ENCODE results near the gene PAPPA. TPM values are rescaled to one million over a fixed set of nuclear protein-coding genes. Genes with fewer than 3 reads are reported as not detected.

PAPPA gene
- total and polyA plus RNA-seq, 8 donors, result 0.45 to 11.7 (median 1.9) TPM

DNA sequence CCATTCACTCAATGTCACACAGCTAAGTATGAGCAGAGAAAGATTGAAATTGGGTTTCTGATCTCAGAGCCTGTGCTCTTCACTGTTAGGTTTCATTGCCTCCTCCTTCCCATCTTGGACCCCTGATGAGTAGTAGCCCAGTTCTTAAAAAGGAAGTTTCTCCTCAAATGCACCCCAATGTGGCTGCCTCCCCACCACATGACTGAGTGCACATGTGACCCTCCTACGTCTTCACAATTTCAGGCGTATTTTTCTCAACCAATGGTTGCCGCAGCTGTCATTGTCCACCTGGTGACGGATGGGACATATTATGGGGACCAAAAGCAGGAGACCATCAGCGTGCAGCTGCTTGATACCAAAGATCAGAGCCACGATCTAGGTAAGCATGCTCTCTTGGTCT is 178.5 kb downstream of the PAPPA start:
- no peaks in the 10 kb centered on the region for H3K9me3 ChIP-seq
- H3K4me3 ChIP-seq, result no peak overlapping the region
- 86 to 93% (median 88%) methylated on average over 6 of the region's 6 CpGs for WGBS, 5 donors
- H3K36me3 ChIP-seq, result peaks cover 0 to 4% (median 0%) of the 10 kb centered on the region in 4 donors
- no peak overlapping the region for H3K27ac ChIP-seq
- peaks cover 0 to 8% (median 0%) of the 10 kb centered on the region in 4 donors for H3K4me1 ChIP-seq
- peaks cover 0 to 6% (median 0%) of the 10 kb centered on the region in 3 donors for H3K27me3 ChIP-seq
- TF ChIP-seq POLR2AphosphoS5 (IDR thresholded peaks at IDR 0.05), result no peak
- no peak for TF ChIP-seq CTCF (IDR thresholded peaks at IDR 0.05)
- no peak for DNase-seq
- intact Hi-C loops (cut with DNase I; ENCODE audit: low total_unique reads), result loop anchor here (10.0 kb wide), 1 partner anchor 63 kb away; no protein-coding TSS in a partner anchor

- intact Hi-C loops (cut with DNase I; ENCODE audit: low total_unique reads), result loop anchor here (10.0 kb wide), 1 partner anchor 62 kb away; no protein-coding TSS in a partner anchor
- Histone ChIP-seq H3K9me3 (no peaks in the 10 kb centered on the region), H3K27ac (no peak overlapping the region), H3K36me3 (peaks cover 0 to 4% (median 0%) of the 10 kb centered on the region in 4 donors), H3K27me3 (peaks cover 0 to 6% (median 0%) of the 10 kb centered on the region in 3 donors), H3K4me1 (no peaks in the 10 kb centered on the region), H3K4me3 (no peak overlapping the region)
- TF ChIP-seq EP300 (IDR thresholded peaks at IDR 0.05) (no peak), CTCF (IDR thresholded peaks at IDR 0.05) (no peak), POLR2AphosphoS5 (IDR thresholded peaks at IDR 0.05) (no peak), POLR2A (IDR thresholded peaks at IDR 0.05) (no peak)
- DNase-seq, result no peak
- WGBS, 5 donors, result 72 to 91% (median 84%) methylated on average over 3 of the region's 3 CpGs
Measured at GRCh38 chr9:116333254-116333653, 179.7 kb downstream of the PAPPA start.

GRCh38 chr9:116334546-116335150 is 181.1 kb downstream of the PAPPA start:
- TF ChIP-seq EP300 (IDR thresholded peaks at IDR 0.05) (no peak), POLR2AphosphoS5 (IDR thresholded peaks at IDR 0.05) (no peak), POLR2A (IDR thresholded peaks at IDR 0.05) (no peak), CTCF (IDR thresholded peaks at IDR 0.05) (no peak)
- Histone ChIP-seq H3K27ac (no peak overlapping the region), H3K9me3 (no peaks in the 10 kb centered on the region), H3K4me3 (no peak overlapping the region), H3K36me3 (peaks cover 0 to 4% (median 0%) of the 10 kb centered on the region in 4 donors), H3K4me1 (no peaks in the 10 kb centered on the region), H3K27me3 (peaks cover 0 to 6% (median 0%) of the 10 kb centered on the region in 3 donors)
- no peak for DNase-seq
- WGBS, 5 donors, result 43 to 50% (median 45%) methylated on average over 6 to 19 of the region's 19 CpGs
- intact Hi-C loops (cut with DNase I; ENCODE audit: low total_unique reads), result loop anchor here (10.0 kb wide), 1 partner anchor 60 kb away; no protein-coding TSS in a partner anchor

- Histone ChIP-seq H3K9me3 (no peaks in the 10 kb centered on the region), H3K36me3 (peaks cover 0 to 4% (median 0%) of the 10 kb centered on the region in 4 donors), H3K27me3 (peaks cover 0 to 6% (median 0%) of the 10 kb centered on the region in 3 donors), H3K4me1 (no peaks in the 10 kb centered on the region), H3K4me3 (no peak overlapping the region), H3K27ac (no peak overlapping the region)
- 73 to 82% (median 80%) methylated on average over 4 of the region's 4 CpGs for WGBS, 5 donors
- intact Hi-C loops (cut with DNase I; ENCODE audit: low total_unique reads), result loop anchor here (10.0 kb wide), 1 partner anchor 59 kb away; no protein-coding TSS in a partner anchor
- DNase-seq, result no peak
- TF ChIP-seq EP300 (IDR thresholded peaks at IDR 0.05) (no peak), POLR2AphosphoS5 (IDR thresholded peaks at IDR 0.05) (no peak), POLR2A (IDR thresholded peaks at IDR 0.05) (no peak), CTCF (IDR thresholded peaks at IDR 0.05) (no peak)
Measured at GRCh38 chr9:116335392-116335791, 181.8 kb downstream of the PAPPA start.
